GM12878 (cell line): ENCODE data around the gene AURKA. TPM values are rescaled to one million over a fixed set of nuclear protein-coding genes. Genes with fewer than 3 reads are reported as not detected.

Source experiments
- ATAC-seq: fragments of 200-7000 bp; cut with Tn5 transposase; 3 replicates; pipeline ENCODE4 v1.9.1; 2020; ENCODE audit warnings: mild to moderate bottlenecking, moderate library complexity
- BruUV-seq: library from RNA; stranded (reverse); fragments of 400-500 nt; replicated peaks from 2 replicates; lab custom pipeline; 2021; lab: Mats Ljungman, UMichigan
- CTCF ChIA-PET: fragments of 300-600 bp; sonication (Branson Sonifier 250); formaldehyde crosslinking; extraction: SDS; loops from one replicate; lab custom pipeline; 2021; ENCODE audit warnings: inconsistent platforms; lab: Yijun Ruan, JAX
- POLR2A ChIA-PET: fragments of 350-600 bp; formaldehyde crosslinking; extraction: SDS; loops from one replicate; lab custom pipeline; 2021; ENCODE audit warnings: inconsistent platforms; lab: Charles Lee
- RAD21 ChIA-PET: fragments of 300-600 bp; sonication (Branson Sonifier 250); formaldehyde crosslinking; loops from one replicate; lab custom pipeline; 2023; ENCODE audit warnings: antibody characterized with exemption; ENCODE audit not compliant: unreplicated experiment; lab: Charles Lee
- SMC1A ChIA-PET: fragments of 300-600 bp; sonication (Branson Sonifier 250); formaldehyde crosslinking; loops from one replicate; lab custom pipeline; 2023; ENCODE audit not compliant: unreplicated experiment, uncharacterized antibody; lab: Charles Lee
- DNase-seq: peaks from one replicate; pipeline ENCODE4 v3.0.0-alpha.2; 2011; ENCODE audit warnings: low read depth, low spot score
- FAIRE-seq: peaks from 3 replicates; lab custom pipeline; 2011; peaks lifted over from hg19 to GRCh38; lab: Jason Lieb, UNC
- H2AFZ ChIP-seq: 2 replicates; pipeline ENCODE4 v1.6.0; 2011; ENCODE audit warnings: low read depth, low read length, control low read depth; ENCODE audit not compliant: control insufficient read depth
- H3K27ac ChIP-seq: 2 replicates; pipeline ENCODE4 v1.5.1; 2011; ENCODE audit warnings: control low read depth; ENCODE audit not compliant: control insufficient read depth, insufficient read depth
- H3K27me3 ChIP-seq, 2 experiments: replicated peaks in 1 of 2; 2 replicates each; pipeline versions ENCODE4 v1.6.0 to v1.6.1; 2011; ENCODE audit warnings: low read length in 1 of 2; ENCODE audit not compliant: control insufficient read depth in 2 of 2, insufficient read depth in 2 of 2
- H3K36me3 ChIP-seq, 2 experiments: 2 replicates each; pipeline ENCODE4 v1.5.1; 2011; ENCODE audit warnings: low read length in 1 of 2; ENCODE audit not compliant: control insufficient read depth in 2 of 2, insufficient read depth in 2 of 2
- H3K4me1 ChIP-seq: 2 replicates; pipeline ENCODE4 v1.6.1; 2011; ENCODE audit warnings: mild to moderate bottlenecking, low read length, moderate library complexity, mixed read lengths; ENCODE audit not compliant: control insufficient read depth, insufficient read depth
- H3K4me2 ChIP-seq: 2 replicates; pipeline ENCODE4 v1.6.0; 2011; ENCODE audit warnings: control low read depth; ENCODE audit not compliant: control insufficient read depth, insufficient read depth
- H3K4me3 ChIP-seq: fragments of 200-600 bp; sonication (generic); 2 replicates; pipeline ENCODE4 v1.5.1; 2016
- H3K79me2 ChIP-seq: 2 replicates; pipeline ENCODE4 v1.6.0; 2011; ENCODE audit warnings: low read length; ENCODE audit not compliant: control insufficient read depth, insufficient read depth
- H3K9ac ChIP-seq: 2 replicates; pipeline ENCODE4 v1.8.0; 2011; ENCODE audit warnings: low read length, control low read depth, mixed read lengths; ENCODE audit not compliant: control insufficient read depth, insufficient read depth
- H3K9me3 ChIP-seq: replicated peaks from 3 replicates; pipeline ENCODE4 v1.5.1; 2011; ENCODE audit warnings: mild to moderate bottlenecking, low read length; ENCODE audit not compliant: control insufficient read depth, insufficient read depth
- H4K20me1 ChIP-seq: 2 replicates; pipeline ENCODE4 v1.6.0; 2011; ENCODE audit not compliant: control insufficient read depth, insufficient read depth
- CHD4 ChIP-seq: fragments of 200-600 bp; sonication (generic); IDR thresholded peaks from 2 replicates; pipeline ENCODE4 v1.6.1; 2016; ENCODE audit warnings: mild to moderate bottlenecking
- NFIC ChIP-seq: IDR thresholded peaks from 2 replicates; pipeline ENCODE4 v1.6.1; 2012; ENCODE audit warnings: low read depth, mild to moderate bottlenecking, inconsistent platforms, low read length, moderate library complexity
- STAT3 ChIP-seq: IDR thresholded peaks from 2 replicates; pipeline ENCODE4 v1.6.1; 2011; ENCODE audit warnings: low read depth, low read length, improper control_type of control experiment
- WGBS: methylation state at CpG from one replicate; pipeline ENCODE4 v1.1.6; 2016; ENCODE audit warnings: low lambda C conversion rate; ENCODE audit not compliant: insufficient replicate concordance, insufficient coverage; ENCODE audit errors: missing lambda C conversion rate; 5-methylcytosine and 5-hydroxymethylcytosine counted together
- in situ Hi-C: fragments of 300-500 bp; cut with MboI; formaldehyde crosslinking; loops from 9 replicates; pipeline ENCODE4 v1.14.3; 2018; ENCODE audit warnings: mixed read lengths
- intact Hi-C: fragments of 100-400 bp; cut with micrococcal nuclease; formaldehyde crosslinking; loops from one replicate; pipeline ENCODE4 v1.14.2; 2022; ENCODE audit not compliant: unreplicated experiment
- polyA plus RNA-seq, 11 experiments: library from polyadenylated mRNA; depleted of rRNA in 4 of 11; unstranded in 6 of 11; stranded (reverse) in 5 of 11; fragments of >200 nt; fragmentation: Nextera tagmentation in 4 of 11; fragmentation: Illumina TruSeq in 1 of 11; extraction: Ambion mirVana in 4 of 11; extraction: Trizol in 1 of 11; gene quantifications; 1 replicate in 1 of 11; 2 replicates in 10 of 11; pipeline versions ENCODE4 v1.2.1 to v1.2.3, GENCODE V29; 2011 to 2016; ENCODE audit warnings: inconsistent platforms in 2 of 11, missing spikeins in 2 of 11, low read depth in 1 of 11
- total RNA-seq, 4 experiments: library from RNA; depleted of rRNA in 3 of 4; stranded (reverse); fragments of >200 nt in 3 of 4; fragmentation: Illumina TruSeq in 1 of 4; extraction: Trizol in 1 of 4; gene quantifications; 2 replicates each; pipeline versions ENCODE4 v1.2.1 to v1.2.3, GENCODE V29; 2013 to 2021
- TF ChIP-seq, protein P1 (sequence below): fragments of 450-650 bp; formaldehyde crosslinking; IDR thresholded peaks from 2 replicates; pipeline ENCODE4 v1.4.0; 2020; ENCODE audit warnings: mild to moderate bottlenecking, moderate library complexity

AURKA gene
- total and polyA plus RNA-seq, 10 of the 15 experiments (the other 5 are each of a cell fraction or from before 2014, with no cell fraction given) = 57.3 to 122 (median 73.4) TPM

GRCh38 chr20:56382696-56383095 is 9.3 kb downstream of the AURKA start:
- Histone ChIP-seq H3K4me2 (no peak overlapping the region), H3K4me1 (no peaks in the 10 kb centered on the region), H3K4me3 (no peak overlapping the region), H3K27ac (no peak overlapping the region), H2AFZ (no peak overlapping the region), H4K20me1 (peaks cover 3% of the 10 kb centered on the region), H3K79me2 (peaks cover 9% of the 10 kb centered on the region), H3K27me3 (no peaks in the 10 kb centered on the region), H3K36me3 (peaks cover 10 to 38% of the 10 kb centered on the region in 2 experiments), H3K9me3 (no peaks in the 10 kb centered on the region), H3K9ac (no peak overlapping the region)
- in situ Hi-C loops (no loop called here), intact Hi-C loops (no loop called here)
- ChIA-PET POLR2A (interaction anchor here (1.2 kb wide), 1 partner anchor 9 kb away, joined by 4 read pairs; the partner anchor contains the start of genes AURKA and CSTF1), RAD21 (interaction anchor here (0.7 to 1.4 kb wide), 2 partner anchors 24 to 27 kb away, joined by 3 read pairs; partner anchors contain the start of gene FAM210B), SMC1A (interaction anchor here (3.4 kb wide), 1 partner anchor 9 kb away, joined by 10 read pairs; no protein-coding TSS in a partner anchor), CTCF (interaction anchor here (0.9 to 2.2 kb wide), 3 partner anchors 9 to 1930 kb away, joined by 3 to 8 read pairs (median 4); partner anchors contain the start of genes AURKA and CSTF1)
- WGBS = 96% methylated on average over 4 of the region's 4 CpGs
- TF ChIP-seq, protein P1, sequence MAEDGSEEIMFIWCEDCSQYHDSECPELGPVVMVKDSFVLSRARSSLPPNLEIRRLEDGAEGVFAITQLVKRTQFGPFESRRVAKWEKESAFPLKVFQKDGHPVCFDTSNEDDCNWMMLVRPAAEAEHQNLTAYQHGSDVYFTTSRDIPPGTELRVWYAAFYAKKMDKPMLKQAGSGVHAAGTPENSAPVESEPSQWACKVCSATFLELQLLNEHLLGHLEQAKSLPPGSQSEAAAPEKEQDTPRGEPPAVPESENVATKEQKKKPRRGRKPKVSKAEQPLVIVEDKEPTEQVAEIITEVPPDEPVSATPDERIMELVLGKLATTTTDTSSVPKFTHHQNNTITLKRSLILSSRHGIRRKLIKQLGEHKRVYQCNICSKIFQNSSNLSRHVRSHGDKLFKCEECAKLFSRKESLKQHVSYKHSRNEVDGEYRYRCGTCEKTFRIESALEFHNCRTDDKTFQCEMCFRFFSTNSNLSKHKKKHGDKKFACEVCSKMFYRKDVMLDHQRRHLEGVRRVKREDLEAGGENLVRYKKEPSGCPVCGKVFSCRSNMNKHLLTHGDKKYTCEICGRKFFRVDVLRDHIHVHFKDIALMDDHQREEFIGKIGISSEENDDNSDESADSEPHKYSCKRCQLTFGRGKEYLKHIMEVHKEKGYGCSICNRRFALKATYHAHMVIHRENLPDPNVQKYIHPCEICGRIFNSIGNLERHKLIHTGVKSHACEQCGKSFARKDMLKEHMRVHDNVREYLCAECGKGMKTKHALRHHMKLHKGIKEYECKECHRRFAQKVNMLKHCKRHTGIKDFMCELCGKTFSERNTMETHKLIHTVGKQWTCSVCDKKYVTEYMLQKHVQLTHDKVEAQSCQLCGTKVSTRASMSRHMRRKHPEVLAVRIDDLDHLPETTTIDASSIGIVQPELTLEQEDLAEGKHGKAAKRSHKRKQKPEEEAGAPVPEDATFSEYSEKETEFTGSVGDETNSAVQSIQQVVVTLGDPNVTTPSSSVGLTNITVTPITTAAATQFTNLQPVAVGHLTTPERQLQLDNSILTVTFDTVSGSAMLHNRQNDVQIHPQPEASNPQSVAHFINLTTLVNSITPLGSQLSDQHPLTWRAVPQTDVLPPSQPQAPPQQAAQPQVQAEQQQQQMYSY (CRISPR knock-in tag) = no peak
- no peak for TF ChIP-seq CHD4
- no peak for TF ChIP-seq NFIC
- no peak for TF ChIP-seq STAT3
- FAIRE-seq = peak; percentile 62
- no peak for ATAC-seq
- DNase-seq = no peak
- BruUV-seq = no TSS peak
